ENCODE results near the gene UBE2G1. TPM values are rescaled to one million over a fixed set of nuclear protein-coding genes. Genes with fewer than 3 reads are reported as not detected.

UBE2G1 gene
- total and polyA plus RNA-seq, 9 of the 15 experiments (the other 6 are each of a cell fraction or from before 2014, with no cell fraction given), result 10.1 to 65.9 (median 29.7) TPM

DNA sequence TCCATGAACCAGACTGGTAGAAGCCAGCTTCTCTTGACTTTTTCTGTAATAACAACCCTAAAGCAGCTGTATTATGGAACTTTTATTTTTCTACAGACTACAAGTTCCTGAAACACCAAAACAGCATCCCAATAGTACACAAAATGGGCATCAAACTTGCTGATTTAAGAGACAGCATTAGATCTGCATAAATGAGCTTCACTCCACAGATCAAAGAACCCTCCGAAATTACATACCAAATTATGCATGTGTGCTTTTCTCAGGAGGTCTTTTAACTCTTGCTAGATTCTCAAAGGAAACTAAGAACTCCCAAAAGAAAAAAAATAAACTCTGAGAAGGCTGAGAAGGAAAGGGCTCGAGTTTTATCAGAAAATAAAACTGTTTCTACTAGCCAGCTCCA lies 12.3 kb downstream of the UBE2G1 start (continued):
- TF ChIP-seq, protein P1, sequence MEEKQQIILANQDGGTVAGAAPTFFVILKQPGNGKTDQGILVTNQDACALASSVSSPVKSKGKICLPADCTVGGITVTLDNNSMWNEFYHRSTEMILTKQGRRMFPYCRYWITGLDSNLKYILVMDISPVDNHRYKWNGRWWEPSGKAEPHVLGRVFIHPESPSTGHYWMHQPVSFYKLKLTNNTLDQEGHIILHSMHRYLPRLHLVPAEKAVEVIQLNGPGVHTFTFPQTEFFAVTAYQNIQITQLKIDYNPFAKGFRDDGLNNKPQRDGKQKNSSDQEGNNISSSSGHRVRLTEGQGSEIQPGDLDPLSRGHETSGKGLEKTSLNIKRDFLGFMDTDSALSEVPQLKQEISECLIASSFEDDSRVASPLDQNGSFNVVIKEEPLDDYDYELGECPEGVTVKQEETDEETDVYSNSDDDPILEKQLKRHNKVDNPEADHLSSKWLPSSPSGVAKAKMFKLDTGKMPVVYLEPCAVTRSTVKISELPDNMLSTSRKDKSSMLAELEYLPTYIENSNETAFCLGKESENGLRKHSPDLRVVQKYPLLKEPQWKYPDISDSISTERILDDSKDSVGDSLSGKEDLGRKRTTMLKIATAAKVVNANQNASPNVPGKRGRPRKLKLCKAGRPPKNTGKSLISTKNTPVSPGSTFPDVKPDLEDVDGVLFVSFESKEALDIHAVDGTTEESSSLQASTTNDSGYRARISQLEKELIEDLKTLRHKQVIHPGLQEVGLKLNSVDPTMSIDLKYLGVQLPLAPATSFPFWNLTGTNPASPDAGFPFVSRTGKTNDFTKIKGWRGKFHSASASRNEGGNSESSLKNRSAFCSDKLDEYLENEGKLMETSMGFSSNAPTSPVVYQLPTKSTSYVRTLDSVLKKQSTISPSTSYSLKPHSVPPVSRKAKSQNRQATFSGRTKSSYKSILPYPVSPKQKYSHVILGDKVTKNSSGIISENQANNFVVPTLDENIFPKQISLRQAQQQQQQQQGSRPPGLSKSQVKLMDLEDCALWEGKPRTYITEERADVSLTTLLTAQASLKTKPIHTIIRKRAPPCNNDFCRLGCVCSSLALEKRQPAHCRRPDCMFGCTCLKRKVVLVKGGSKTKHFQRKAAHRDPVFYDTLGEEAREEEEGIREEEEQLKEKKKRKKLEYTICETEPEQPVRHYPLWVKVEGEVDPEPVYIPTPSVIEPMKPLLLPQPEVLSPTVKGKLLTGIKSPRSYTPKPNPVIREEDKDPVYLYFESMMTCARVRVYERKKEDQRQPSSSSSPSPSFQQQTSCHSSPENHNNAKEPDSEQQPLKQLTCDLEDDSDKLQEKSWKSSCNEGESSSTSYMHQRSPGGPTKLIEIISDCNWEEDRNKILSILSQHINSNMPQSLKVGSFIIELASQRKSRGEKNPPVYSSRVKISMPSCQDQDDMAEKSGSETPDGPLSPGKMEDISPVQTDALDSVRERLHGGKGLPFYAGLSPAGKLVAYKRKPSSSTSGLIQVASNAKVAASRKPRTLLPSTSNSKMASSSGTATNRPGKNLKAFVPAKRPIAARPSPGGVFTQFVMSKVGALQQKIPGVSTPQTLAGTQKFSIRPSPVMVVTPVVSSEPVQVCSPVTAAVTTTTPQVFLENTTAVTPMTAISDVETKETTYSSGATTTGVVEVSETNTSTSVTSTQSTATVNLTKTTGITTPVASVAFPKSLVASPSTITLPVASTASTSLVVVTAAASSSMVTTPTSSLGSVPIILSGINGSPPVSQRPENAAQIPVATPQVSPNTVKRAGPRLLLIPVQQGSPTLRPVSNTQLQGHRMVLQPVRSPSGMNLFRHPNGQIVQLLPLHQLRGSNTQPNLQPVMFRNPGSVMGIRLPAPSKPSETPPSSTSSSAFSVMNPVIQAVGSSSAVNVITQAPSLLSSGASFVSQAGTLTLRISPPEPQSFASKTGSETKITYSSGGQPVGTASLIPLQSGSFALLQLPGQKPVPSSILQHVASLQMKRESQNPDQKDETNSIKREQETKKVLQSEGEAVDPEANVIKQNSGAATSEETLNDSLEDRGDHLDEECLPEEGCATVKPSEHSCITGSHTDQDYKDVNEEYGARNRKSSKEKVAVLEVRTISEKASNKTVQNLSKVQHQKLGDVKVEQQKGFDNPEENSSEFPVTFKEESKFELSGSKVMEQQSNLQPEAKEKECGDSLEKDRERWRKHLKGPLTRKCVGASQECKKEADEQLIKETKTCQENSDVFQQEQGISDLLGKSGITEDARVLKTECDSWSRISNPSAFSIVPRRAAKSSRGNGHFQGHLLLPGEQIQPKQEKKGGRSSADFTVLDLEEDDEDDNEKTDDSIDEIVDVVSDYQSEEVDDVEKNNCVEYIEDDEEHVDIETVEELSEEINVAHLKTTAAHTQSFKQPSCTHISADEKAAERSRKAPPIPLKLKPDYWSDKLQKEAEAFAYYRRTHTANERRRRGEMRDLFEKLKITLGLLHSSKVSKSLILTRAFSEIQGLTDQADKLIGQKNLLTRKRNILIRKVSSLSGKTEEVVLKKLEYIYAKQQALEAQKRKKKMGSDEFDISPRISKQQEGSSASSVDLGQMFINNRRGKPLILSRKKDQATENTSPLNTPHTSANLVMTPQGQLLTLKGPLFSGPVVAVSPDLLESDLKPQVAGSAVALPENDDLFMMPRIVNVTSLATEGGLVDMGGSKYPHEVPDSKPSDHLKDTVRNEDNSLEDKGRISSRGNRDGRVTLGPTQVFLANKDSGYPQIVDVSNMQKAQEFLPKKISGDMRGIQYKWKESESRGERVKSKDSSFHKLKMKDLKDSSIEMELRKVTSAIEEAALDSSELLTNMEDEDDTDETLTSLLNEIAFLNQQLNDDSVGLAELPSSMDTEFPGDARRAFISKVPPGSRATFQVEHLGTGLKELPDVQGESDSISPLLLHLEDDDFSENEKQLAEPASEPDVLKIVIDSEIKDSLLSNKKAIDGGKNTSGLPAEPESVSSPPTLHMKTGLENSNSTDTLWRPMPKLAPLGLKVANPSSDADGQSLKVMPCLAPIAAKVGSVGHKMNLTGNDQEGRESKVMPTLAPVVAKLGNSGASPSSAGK (IDR thresholded peaks at IDR 0.05), result no peak
- no peak for TF ChIP-seq ZEB2 (IDR thresholded peaks at IDR 0.05)
- TF ChIP-seq DPF2 (IDR thresholded peaks at IDR 0.05), result no peak
- no peak for TF ChIP-seq KDM2B (CRISPR knock-in tag; IDR thresholded peaks at IDR 0.05)
- TF ChIP-seq SRSF3 (IDR thresholded peaks at IDR 0.05; ENCODE audit: insufficient read depth, low read length), result no peak
- TF ChIP-seq FUS (optimal IDR thresholded peaks at IDR 0.05; ENCODE audit: low read depth, low read length), result no peak
- no peak for TF ChIP-seq SIN3B (IDR thresholded peaks at IDR 0.05; ENCODE audit: low read depth)

All from K562 (cell line).